ENCODE measurements around the gene TTLL10.

The TTLL10 gene

DNA sequence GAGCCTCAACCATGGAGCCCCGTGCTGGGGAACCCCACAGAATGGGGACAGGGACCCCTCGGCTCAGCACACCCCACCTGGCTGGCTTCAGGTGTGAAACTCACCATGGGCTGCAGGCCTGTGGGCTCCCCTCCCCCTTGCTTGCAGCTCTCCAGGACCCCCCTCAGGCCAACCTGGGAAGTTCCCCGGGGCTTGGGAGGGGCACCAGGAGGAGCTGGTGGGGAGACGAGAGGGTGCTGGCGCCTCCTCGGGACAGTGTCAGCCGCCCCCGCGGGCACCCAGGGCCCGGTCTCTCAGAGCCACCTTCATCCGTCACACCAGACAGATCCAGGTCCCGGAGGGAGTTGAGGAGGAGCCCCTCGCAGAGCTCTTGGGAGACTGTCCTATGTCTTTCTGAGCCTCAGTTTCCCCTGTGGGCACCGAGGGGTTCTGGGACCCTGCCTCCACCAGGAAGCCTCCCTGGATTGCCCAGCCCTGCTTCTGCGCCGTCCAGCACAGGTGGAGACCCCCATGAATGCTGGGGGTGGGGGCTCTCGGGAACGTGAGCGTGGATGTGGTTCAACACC, 33.4 kb downstream of the TTLL10 start:
- DNase-seq, result no peak

DNA sequence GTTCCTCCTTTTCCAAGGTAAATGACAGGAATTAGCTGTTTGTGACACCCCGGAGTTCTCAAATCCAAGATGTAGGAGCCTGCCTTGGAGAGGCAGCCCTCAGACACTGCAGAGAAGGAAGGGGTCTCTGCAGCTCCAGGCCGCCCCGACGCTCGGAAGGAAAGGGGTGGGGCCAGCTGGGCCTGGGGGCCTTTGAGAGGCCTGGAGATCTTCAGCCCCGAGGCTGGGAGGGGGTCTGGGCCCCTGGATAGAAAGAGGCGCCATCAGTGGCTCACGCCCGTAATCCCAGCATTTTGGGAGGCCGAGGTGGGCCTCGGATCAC, 33.9 kb downstream of the TTLL10 start:
- DNase-seq, result no peak

- no peak for DNase-seq
These were observed 35.2 kb downstream of the TTLL10 start for GRCh38 chr1:1208713-1209433.

DNA sequence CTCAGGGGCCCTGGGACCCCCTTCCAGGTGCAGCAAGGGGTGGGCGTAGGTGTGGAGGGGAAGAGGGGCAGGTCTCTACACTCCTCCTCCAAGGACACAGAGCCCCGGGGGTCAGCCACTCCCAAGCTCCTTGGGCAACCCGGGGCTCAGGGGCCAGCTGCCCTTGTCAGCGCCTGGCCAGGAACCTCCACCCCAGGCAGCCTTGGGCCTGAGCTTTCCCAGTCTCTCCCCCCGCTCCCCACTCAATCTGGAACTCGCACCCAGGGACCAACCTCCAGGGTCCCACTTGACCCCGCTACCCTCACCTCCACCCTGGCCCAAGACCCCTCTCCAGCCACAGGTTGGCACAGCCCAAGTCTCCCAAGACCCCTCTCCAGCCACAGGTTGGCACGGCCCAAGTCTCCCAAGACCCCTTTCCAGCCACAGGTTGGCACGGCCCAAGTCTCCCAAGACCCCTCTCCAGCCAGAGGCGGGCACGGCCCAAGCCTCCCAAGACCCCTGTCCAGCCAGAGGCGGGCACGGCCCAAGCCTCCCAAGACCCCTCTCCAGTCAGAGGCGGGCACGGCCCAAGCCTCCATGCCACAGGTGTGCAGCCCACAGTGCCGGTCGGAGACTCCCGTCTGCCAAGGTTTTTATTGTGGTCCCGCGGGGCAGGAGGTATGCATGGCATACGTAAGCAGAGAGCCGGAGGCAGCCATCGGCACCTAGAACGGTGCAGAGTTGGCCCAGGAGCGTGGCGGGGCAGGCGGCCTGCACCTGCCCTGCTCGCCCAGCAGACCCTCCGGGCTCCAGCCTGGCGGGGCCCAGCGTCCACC, 37.3 kb downstream of the TTLL10 start:
- DNase-seq, result no peak

- no peak for DNase-seq
These were observed 38.1 kb downstream of the TTLL10 start for GRCh38 chr1:1211541-1212441.

DNA sequence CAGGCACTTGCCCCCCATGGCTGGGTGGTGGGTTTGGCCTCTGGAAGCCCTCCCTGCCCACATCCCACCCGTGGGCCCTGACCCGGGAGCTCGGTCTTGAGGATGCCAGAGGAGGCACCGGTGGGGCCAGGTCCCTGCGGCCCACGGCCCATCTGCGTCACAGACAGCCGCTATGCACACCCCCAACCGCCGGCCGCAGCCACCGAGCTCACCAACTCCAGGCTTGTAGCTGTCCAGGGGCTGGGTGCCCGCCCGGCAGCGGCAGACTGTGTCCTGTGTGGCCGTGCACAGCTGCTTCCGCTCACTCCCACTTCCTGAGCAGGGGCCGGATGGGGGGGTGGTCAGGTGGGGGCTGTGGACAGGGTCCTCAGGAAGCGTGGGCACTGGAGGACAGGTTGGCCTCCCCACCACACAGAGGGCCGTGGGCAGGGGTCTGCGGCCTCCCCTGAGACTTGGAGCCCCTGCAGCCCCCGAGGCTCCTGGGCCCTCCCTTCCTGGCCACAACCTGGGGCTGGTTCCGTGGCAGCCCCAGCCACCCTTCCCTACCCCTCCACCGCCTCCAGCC, 39.2 kb downstream of the TTLL10 start:
- no peak for DNase-seq

DNA sequence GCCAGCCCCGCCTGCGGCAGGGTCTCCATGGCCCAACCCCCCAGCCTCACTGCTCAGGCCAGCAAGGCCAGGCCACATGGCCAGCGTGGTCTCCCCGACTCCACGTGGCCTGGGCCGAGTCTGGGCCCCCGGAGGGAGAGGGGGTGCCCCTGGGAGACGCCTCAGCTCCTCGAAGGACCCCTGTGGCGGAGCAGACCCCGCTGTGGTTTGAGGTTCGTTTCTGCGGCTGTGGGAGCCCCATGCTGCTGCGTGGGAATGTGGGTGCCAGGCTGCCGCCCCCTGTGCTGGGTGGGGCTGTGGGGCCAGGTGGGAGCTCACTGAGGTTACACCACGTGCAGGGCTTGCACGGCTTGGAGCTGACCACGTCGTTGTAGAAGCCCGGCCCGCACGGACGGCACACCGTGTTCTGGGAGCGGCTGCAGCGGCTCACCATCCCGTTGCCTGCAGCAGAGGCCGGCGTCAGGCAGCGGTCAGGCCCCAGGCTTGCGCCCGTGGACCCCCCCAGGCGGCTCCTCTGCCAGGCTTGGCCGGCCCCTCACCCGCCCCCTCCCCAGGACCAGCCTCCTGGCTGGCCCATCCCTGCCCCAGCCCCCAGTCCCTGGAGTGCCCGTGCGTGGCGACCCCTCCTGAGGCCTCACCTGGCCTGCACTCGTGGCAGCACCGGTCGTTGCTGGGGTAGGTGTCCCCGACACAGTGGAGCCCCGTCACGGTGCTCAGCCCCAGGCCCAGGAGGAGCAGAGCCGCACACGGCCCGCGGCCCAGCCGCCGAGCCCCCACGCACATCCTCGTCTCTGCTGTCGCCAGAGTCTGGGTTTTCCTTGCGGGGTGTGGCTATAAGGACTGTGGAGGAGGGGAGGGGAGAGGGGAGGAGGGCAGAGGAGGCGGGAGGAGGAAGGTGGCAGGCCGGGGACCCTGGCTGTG, 39.9 kb downstream of the TTLL10 start, which contains the start of gene TNFRSF4:
TNFRSF4 (minus strand) TSS at position 809 of the 921 bp plus-strand sequence; CDS start at position 783, 26 bp downstream.
- no peak for DNase-seq

DNA sequence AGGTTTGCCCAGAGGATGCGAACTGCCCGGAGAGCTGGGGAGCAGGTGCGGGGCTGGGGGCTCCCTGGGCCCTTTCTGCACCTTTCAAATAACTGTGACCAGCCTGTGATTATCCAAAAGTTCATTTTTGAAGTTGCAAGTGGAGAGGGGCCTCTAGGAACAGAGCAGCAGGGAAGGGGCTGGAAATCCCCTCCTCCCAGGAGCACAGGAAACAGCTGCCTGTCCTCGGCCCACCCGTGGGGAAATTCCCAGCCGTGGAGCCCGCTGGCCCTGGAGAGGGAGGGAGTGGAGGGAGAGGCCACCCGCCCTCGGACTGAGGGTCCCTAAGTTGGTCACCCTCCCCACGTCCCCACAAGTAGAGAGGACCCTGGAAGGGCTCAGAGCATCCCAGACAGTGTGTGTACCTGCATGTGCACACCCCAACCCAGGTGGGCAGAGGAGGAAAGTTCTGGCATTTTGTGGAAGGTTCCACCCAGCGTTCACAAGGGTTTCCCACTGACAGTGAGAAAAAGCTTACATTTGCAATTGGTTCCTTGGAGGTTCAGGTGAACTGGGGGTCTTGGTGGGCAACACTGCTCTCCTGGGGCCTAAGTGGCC, 41.5 kb downstream of the TTLL10 start:
- no peak for DNase-seq

GRCh38 chr1:1215881-1216605, 42.4 kb downstream of the TTLL10 start:
- DNase-seq, result no peak

DNA sequence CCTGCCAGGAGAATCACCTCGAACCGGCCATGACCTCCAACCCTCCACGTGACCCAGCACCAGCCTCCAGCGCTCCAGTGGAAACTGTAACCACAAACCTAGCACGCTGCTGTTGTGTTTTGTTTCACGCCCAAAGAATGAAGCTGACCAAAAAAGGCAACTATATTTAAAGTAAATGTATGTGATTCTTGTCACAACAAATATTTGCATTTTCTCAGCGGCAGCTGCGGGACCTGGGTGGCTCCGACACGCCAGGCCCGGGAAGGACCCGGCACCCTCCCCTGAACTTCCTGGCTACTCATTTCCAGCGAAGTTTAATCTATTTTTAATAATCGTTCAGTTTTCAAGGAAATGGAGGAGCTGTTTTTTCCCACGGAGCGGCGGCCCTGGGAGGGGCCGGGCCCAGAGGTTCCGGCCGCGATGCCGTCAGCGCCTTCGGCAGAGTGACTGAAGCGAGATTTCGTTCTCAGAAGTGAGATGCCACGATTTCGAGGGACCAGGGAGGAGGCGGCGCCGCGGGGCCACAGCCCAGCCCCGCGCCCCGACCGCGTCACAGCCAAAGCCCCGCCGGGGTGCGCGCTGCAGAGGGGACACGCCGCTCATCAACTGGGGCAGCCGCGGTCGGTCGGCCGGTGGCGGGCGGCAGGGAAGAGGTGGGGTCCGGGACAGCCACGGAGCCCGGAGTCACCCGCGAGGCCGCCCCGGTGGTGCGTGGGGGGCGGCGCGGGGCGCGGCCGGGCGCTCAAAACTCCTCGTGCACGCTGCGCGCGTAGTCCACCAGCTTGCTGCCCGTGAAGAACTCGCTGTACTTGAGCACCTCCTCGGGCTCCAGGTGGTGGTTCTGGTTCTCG, 43.3 kb downstream of the TTLL10 start:
- no peak for DNase-seq

DNA sequence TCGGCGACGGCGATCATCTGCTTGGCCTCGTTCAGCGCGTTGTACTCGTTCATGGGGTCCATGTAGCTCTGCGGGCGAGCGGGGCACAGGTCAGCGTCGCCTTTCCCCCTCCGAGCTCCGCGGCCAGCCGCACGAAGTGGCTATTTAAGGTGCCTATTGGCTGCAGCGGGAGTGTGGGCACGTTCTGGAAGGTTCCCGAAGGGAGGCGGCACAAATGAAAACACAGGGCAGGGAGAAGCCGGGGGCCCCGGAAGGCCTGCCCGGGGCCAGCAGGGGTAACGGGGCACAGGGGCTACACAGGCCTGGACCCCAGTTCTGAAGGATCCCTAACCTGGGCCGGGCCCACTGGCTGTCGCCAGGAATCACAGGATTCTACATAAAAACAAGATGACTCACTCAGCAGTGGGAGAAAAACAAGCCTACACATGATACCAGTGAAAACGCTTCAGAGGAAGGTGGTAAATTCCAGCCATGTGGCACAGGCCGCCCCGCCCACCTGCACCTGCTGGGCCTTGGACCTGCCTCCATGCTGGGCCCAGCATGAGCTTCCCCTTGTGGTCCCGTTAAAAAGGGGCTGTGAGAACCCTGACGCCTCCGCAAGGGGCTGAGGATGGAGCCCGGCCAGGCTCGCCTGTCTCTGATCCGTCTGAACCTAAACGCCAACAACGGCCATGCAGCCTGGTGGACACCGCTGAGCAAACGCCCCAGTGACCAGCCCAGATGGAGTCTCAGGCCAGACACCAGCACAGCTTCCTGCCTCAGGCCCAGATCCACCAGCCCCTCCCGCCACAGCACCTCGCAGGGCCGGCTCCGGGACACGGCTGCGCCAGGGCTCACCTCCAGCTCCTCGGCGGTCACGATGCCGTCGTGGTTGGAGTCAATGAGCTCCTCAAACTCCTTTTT, 44.2 kb downstream of the TTLL10 start:
- DNase-seq, result no peak

DNA sequence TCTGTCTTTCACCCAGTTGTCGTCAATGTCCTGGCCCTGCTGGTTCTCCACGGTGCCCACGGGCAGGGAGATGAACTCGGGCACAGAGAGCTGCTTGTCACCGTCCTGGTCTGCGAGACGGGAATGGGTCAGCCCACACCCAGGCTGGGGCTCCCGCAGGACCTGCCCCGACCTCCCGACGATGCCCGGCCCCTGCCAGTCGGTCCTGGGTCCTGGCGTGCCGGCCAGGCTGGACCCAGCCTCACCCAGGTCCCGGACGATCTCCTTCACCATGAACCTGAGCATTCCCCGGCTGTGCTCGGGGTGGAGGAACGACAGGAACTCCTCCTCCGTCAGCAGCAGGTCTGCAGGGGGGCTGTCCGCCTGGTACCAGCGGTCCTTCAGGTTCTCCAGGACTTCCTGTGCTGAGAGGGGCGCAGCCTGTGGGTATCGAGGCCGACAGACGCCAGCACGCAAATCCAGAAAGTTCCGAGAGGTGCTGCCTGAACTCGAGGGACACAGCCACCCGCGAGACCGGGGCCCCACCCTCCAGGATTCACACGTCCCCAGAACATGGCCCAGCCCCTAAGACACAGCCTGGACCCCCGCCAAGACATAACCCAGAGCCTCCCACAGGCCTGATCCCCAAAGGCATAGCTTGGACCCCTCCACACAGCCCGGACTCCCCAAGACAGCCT, 45.0 kb downstream of the TTLL10 start:
- no peak for DNase-seq

GRCh38 chr1:1219341-1219740, 45.7 kb downstream of the TTLL10 start:
- DNase-seq, result no peak

DNA sequence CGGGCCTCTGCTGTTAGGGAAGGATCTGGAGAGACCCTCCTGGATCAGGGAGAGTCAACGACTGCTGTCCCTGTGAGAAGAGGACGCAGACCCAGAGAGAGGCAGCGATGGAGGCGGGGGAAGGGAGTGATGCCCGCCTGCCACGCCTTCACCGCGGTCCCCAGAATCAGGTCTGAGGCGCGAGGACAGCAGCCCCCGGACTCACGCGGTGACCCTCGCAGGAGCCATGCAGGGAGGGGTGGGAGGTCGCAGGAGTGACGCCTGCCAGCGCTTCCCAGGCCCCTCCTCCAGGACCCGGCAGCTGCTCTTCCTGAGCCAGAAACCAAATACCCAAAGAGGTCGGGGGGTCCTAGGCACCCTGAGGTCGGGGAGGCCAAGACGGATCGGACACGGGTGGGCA, 46.5 kb downstream of the TTLL10 start:
- DNase-seq, result no peak

GRCh38 chr1:1221887-1222574, 48.4 kb downstream of the TTLL10 start:
- no peak for DNase-seq

GRCh38 chr1:1222575-1223225, 49.0 kb downstream of the TTLL10 start:
- DNase-seq, result no peak

DNA sequence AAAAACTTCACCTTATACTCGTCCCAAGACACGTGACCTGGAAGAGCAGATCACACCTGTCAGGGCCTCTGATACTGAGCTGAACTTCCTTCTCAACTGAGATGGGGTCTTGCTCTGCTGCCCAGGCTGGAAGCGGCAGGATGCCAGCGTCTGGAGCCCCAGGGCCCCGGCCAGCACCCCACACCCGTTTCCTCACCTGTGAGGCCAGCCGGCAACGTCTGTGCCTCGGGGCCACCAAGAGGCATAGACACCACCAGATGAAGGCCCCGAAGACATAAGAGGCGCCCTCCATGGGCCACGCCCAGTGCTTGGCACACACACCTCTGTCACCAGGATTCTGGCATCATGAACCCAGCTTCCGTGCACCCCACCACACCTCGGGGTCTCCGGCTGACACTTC, 49.6 kb downstream of the TTLL10 start:
- DNase-seq, result no peak
